ENCODE measurements around the gene EFEMP1. TPM values are rescaled to one million over a fixed set of nuclear protein-coding genes. Genes with fewer than 3 reads are reported as not detected.

Gene EFEMP1
- total RNA-seq, 1 experiment from 2014 or later = 24.0 TPM

DNA sequence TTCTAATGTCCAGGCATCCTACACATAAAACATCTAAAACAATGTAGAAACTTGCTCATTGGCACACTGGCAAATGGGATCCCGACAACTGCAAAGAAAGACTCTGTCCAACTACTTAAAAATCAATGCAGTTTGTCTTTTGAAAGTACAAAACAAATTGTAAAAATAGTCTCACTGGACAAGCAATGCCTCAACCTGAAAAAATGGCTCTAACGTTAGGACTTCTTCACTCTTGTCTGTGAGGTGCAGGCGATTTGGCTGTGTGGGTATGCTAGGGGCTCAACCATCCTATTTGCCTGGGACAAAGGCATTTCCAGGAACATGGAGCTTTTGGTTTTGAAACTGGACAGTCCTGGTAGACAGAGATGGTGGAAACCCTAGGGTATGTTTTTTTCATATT lies 10.7 kb downstream of the EFEMP1 start (continued):
- TF ChIP-seq, protein P1, sequence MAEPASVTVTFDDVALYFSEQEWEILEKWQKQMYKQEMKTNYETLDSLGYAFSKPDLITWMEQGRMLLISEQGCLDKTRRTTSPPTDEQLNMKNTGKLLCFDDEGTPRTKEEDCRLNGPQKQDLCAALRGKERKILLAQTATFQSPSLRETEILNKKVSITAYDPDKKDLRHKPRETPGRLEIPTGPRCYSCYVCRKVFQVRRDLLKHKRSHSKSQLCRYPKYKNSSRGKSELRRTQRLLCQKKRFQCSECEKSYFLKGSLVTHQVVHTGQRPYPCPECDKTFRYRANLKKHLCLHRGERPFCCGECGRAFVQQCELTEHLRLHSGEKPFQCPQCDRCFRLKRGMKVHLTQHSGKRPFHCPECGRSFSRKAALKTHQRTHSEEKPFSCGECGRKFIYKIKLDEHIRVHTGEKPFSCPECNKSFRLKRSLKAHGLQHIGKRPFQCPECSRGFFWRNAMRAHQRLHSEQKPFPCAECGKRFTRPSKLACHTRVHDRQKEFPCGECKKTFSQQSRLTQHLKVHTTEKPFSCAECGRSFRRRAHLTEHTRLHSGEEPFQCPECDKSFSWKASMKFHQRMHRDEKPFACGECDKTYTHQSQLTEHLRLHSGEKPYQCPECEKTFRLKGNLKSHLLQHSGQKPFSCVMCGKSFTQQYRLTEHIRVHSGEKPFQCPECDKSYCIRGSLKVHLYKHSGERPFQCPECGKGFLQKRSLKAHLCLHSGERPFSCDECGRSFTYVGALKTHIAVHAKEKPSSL (CRISPR knock-in tag; conservative IDR thresholded peaks at IDR 0.05) = no peak
- no peak for TF ChIP-seq ZNF263 (CRISPR knock-in tag; IDR thresholded peaks at IDR 0.05; ENCODE audit: low read depth)

GRCh38 chr2:55910077-55910476 lies 13.5 kb downstream of the EFEMP1 start:
- Mint-ChIP-seq H3K36me3 (no peaks in the 10 kb centered on the region), H3K27ac (no peak overlapping the region), H3K4me1 (no peaks in the 10 kb centered on the region), H3K9me3 (no peaks in the 10 kb centered on the region), H3K27me3 (ENCODE audit: low read depth) (no peaks in the 10 kb centered on the region), H3K4me3 (no peak overlapping the region)
- ATAC-seq (no peak), DNase-seq (ENCODE audit: low spot score) (no peak)
- POLR2A ChIA-PET = interaction anchor here (0.5 kb wide), 1 partner anchor 86 kb away, joined by 3 read pairs; no protein-coding TSS in a partner anchor
- no peak for TF ChIP-seq IRF2 (CRISPR knock-in tag; IDR thresholded peaks at IDR 0.05; ENCODE audit: borderline replicate concordance, low read depth)
- no peak for TF ChIP-seq TP53 (CRISPR knock-in tag; IDR thresholded peaks at IDR 0.05)
- TF ChIP-seq, protein P2, sequence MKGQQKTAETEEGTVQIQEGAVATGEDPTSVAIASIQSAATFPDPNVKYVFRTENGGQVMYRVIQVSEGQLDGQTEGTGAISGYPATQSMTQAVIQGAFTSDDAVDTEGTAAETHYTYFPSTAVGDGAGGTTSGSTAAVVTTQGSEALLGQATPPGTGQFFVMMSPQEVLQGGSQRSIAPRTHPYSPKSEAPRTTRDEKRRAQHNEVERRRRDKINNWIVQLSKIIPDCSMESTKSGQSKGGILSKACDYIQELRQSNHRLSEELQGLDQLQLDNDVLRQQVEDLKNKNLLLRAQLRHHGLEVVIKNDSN (CRISPR knock-in tag; IDR thresholded peaks at IDR 0.05) = no peak
- TF ChIP-seq, protein P3, sequence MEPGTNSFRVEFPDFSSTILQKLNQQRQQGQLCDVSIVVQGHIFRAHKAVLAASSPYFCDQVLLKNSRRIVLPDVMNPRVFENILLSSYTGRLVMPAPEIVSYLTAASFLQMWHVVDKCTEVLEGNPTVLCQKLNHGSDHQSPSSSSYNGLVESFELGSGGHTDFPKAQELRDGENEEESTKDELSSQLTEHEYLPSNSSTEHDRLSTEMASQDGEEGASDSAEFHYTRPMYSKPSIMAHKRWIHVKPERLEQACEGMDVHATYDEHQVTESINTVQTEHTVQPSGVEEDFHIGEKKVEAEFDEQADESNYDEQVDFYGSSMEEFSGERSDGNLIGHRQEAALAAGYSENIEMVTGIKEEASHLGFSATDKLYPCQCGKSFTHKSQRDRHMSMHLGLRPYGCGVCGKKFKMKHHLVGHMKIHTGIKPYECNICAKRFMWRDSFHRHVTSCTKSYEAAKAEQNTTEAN (CRISPR knock-in tag; IDR thresholded peaks at IDR 0.05) = no peak
- TF ChIP-seq ELF4 (CRISPR knock-in tag; IDR thresholded peaks at IDR 0.05; ENCODE audit: low read depth) = no peak
- TF ChIP-seq, protein P4, sequence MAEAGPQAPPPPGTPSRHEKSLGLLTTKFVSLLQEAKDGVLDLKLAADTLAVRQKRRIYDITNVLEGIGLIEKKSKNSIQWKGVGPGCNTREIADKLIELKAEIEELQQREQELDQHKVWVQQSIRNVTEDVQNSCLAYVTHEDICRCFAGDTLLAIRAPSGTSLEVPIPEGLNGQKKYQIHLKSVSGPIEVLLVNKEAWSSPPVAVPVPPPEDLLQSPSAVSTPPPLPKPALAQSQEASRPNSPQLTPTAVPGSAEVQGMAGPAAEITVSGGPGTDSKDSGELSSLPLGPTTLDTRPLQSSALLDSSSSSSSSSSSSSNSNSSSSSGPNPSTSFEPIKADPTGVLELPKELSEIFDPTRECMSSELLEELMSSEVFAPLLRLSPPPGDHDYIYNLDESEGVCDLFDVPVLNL (CRISPR knock-in tag; IDR thresholded peaks at IDR 0.05; ENCODE audit: borderline replicate concordance, low read depth) = no peak
- no peak for TF ChIP-seq CTCF (IDR thresholded peaks at IDR 0.05)
- TF ChIP-seq NFYB (CRISPR knock-in tag; conservative IDR thresholded peaks at IDR 0.05; ENCODE audit: low read depth) = no peak
- CTCF ChIA-PET = no interaction called here

DNA sequence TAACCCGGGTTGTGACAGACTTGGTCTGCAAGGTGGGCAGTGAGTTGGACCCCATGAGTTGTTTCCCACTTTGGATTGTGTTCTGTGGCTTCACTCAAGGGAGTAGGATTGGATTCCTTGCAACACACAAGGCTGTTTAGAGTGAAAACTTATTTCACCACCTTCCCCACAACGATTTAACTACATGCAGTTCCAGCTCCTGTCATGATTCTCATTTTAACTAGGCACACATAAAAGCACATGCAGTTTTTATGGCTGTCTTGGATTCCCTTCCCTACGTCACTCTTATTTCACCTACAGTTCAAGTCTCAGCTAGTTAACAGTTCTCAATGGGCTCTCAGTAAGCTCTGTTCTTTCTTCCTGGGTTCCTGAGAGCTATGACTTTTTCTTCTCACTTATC lies 15.9 kb downstream of the EFEMP1 start:
- Mint-ChIP-seq H3K36me3 (peaks cover 6% of the 10 kb centered on the region), H3K4me1 (peaks cover 9% of the 10 kb centered on the region), H3K27me3 (ENCODE audit: low read depth) (no peaks in the 10 kb centered on the region), H3K4me3 (no peak overlapping the region), H3K27ac (no peak overlapping the region), H3K9me3 (peaks cover 17% of the 10 kb centered on the region)
- CTCF ChIA-PET = no interaction called here
- DNase-seq (ENCODE audit: low spot score) = no peak
- no peak for ATAC-seq
- TF ChIP-seq RORB (CRISPR knock-in tag; IDR thresholded peaks at IDR 0.05) = no peak
- TF ChIP-seq, protein P2 (CRISPR knock-in tag; IDR thresholded peaks at IDR 0.05) = no peak
- no peak for TF ChIP-seq OVOL2 (CRISPR knock-in tag; IDR thresholded peaks at IDR 0.05; ENCODE audit: borderline replicate concordance)
- TF ChIP-seq, protein P5, sequence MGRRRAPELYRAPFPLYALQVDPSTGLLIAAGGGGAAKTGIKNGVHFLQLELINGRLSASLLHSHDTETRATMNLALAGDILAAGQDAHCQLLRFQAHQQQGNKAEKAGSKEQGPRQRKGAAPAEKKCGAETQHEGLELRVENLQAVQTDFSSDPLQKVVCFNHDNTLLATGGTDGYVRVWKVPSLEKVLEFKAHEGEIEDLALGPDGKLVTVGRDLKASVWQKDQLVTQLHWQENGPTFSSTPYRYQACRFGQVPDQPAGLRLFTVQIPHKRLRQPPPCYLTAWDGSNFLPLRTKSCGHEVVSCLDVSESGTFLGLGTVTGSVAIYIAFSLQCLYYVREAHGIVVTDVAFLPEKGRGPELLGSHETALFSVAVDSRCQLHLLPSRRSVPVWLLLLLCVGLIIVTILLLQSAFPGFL (CRISPR knock-in tag; IDR thresholded peaks at IDR 0.05; ENCODE audit: borderline replicate concordance) = no peak
- no peak for TF ChIP-seq RELA (CRISPR knock-in tag; IDR thresholded peaks at IDR 0.05; ENCODE audit: borderline replicate concordance)
- no peak for TF ChIP-seq ZNF138 (CRISPR knock-in tag; conservative IDR thresholded peaks at IDR 0.05)
- no peak for TF ChIP-seq ZNF232 (CRISPR knock-in tag; IDR thresholded peaks at IDR 0.05)
- POLR2A ChIA-PET = interaction anchor here (0.6 kb wide), 1 partner anchor 527 kb away, joined by 10 read pairs; no protein-coding TSS in a partner anchor

All from WTC11 (cell line).